ENCODE measurements around the gene RFNG. TPM values are rescaled to one million over a fixed set of nuclear protein-coding genes. Genes with fewer than 3 reads are reported as not detected.

The RFNG gene
- total and polyA plus RNA-seq, 2 of the 13 experiments (the other 11 are each of a cell fraction or from before 2014, with no cell fraction given): 61.4 to 64.0 TPM

- peak; percentile 94 for TF ChIP-seq ZNF674 (CRISPR knock-in tag; IDR thresholded peaks at IDR 0.05; ENCODE audit: low read depth)
- TF ChIP-seq YEATS4 (CRISPR knock-in tag; IDR thresholded peaks at IDR 0.05; ENCODE audit: borderline replicate concordance): peak; percentile 10; the same call in 1 of the 2 replicates
- TF ChIP-seq ZNF766 (CRISPR knock-in tag; IDR thresholded peaks at IDR 0.05; ENCODE audit: borderline replicate concordance): 0 out of 2 replicates have a peak, but pooled peaks have one; percentile 59
- TF ChIP-seq ELF1 (CRISPR knock-in tag; IDR thresholded peaks at IDR 0.05): no peak
- TF ChIP-seq ZNF652 (CRISPR knock-in tag; IDR thresholded peaks at IDR 0.05; ENCODE audit: borderline replicate concordance, low read depth): no peak
- 0 out of 2 replicates have a peak, but pooled peaks have one; percentile 50 for TF ChIP-seq ZBTB7A (CRISPR knock-in tag; IDR thresholded peaks at IDR 0.05)
- no peak for TF ChIP-seq FOXK1 (CRISPR knock-in tag; IDR thresholded peaks at IDR 0.05; ENCODE audit: borderline replicate concordance, low read depth)
- TF ChIP-seq ZKSCAN8 (CRISPR knock-in tag; IDR thresholded peaks at IDR 0.05; ENCODE audit: borderline replicate concordance): no peak
- no peak for TF ChIP-seq SCMH1 (CRISPR knock-in tag; IDR thresholded peaks at IDR 0.05; ENCODE audit: borderline replicate concordance)
- no peak for TF ChIP-seq CEBPG (CRISPR knock-in tag; IDR thresholded peaks at IDR 0.05)
- TF ChIP-seq EED (CRISPR knock-in tag; IDR thresholded peaks at IDR 0.05): peak; percentile 79; the same call in 1 of the 2 replicates
- peak; percentile 52 for TF ChIP-seq RBM39 (IDR thresholded peaks at IDR 0.05; ENCODE audit: low read depth, low read length, poor library complexity, severe bottlenecking)
- peak; percentile 16; the same call in 1 of the 2 replicates for TF ChIP-seq SIN3A (IDR thresholded peaks at IDR 0.05; ENCODE audit: borderline replicate concordance, low read depth, low read length)
- TF ChIP-seq ZFP41 (CRISPR knock-in tag; IDR thresholded peaks at IDR 0.05; ENCODE audit: borderline replicate concordance): peak; percentile 44; the same call in 1 of the 2 replicates
- TF ChIP-seq ZNF562 (CRISPR knock-in tag; IDR thresholded peaks at IDR 0.05; ENCODE audit: borderline replicate concordance): no peak
- no peak for TF ChIP-seq ZNF639 (CRISPR knock-in tag; conservative IDR thresholded peaks at IDR 0.05)
- TF ChIP-seq TCF7 (IDR thresholded peaks at IDR 0.05; ENCODE audit: low read depth): no peak
- no peak for TF ChIP-seq ZNF446 (CRISPR knock-in tag; IDR thresholded peaks at IDR 0.05)
- no peak for TF ChIP-seq ZBTB26 (CRISPR knock-in tag; IDR thresholded peaks at IDR 0.05; ENCODE audit: borderline replicate concordance)
- 0 out of 2 replicates have a peak, but pooled peaks have one; percentile 21 for TF ChIP-seq ZNF597 (CRISPR knock-in tag; IDR thresholded peaks at IDR 0.05)
- TF ChIP-seq ZFY (CRISPR knock-in tag; IDR thresholded peaks at IDR 0.05): peak; percentile 68
- 0 out of 2 replicates have a peak, but pooled peaks have one; percentile 62 for TF ChIP-seq ZNF232 (CRISPR knock-in tag; IDR thresholded peaks at IDR 0.05; ENCODE audit: borderline replicate concordance)
- TF ChIP-seq CBFB (CRISPR knock-in tag; IDR thresholded peaks at IDR 0.05): no peak
- TF ChIP-seq ZBTB14 (CRISPR knock-in tag; IDR thresholded peaks at IDR 0.05): peak; percentile 51; the same call in 1 of the 2 replicates
These were observed 44.4 kb upstream of the RFNG start (continued) for GRCh38 chr17:82095777-82096708.
